Kidney glomerular epithelial cell (primary cell): ENCODE results near the gene SLC9A1.

Experiments
- DNase-seq: peaks from one replicate; lab custom pipeline; 2025; lab: John Stamatoyannopoulos, UW

The SLC9A1 gene

GRCh38 chr1:27070390-27071048 lies 84.4 kb downstream of the SLC9A1 start:
- no peak for DNase-seq

- no peak for DNase-seq
Observed at GRCh38 chr1:27068922-27069321, 86.0 kb downstream of the SLC9A1 start.

- DNase-seq, result no peak
Observed at GRCh38 chr1:27065999-27066630, 88.8 kb downstream of the SLC9A1 start.

DNA sequence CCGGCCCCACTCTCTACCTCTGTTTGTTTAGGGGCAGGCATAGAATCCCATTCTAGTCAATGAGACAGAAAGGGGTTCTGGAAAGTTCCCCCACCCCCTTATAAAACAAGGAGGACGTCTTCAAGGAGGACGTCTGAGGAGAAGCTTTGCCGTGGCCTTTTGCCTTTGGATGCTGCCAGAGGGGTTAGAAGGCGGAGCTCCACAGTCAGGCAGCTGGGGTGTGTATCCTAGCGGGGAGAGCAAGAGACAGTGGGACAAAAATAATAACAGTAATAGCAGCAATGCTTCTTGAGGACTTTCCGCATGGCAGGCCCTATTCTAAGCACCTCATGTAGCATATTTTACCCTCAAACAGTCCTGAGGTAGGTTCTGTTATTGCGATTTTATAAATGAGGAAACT lies 94.0 kb downstream of the SLC9A1 start:
- no peak for DNase-seq

DNA sequence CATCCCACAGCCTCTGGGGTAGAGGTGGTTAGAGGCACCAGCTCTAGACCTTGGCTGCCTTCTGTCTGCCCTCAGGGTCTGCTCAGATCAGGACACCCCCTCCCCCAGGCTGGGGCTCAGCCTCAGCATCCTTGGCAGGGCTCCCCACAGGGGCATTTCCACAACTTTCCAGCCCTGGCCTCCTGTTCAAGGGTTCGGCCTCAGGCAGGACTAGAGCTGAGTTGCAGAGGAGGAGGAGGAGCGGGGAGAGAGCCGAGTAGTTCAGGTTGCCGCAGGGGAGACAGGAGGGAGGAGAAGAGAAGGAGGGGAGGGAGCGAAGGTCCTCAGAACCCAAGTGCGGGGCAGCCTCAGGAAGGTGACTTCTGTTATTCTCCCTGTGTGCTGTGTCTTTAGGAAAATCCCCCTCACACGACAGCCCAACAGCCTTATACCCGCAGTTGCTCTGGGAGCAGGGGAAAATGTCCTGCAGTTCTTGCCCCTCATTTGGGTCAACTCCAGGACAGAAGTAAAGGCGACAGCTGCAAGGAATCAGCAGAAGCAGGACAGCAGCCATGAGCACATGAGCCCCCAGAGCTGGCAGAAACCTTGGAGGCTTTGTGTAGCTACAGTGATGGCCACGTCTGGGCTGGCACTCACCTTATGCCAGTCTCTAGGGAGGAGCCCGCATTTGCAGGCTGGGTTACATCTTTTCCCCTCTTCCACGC lies 95.8 kb downstream of the SLC9A1 start:
- DNase-seq, result no peak

DNA sequence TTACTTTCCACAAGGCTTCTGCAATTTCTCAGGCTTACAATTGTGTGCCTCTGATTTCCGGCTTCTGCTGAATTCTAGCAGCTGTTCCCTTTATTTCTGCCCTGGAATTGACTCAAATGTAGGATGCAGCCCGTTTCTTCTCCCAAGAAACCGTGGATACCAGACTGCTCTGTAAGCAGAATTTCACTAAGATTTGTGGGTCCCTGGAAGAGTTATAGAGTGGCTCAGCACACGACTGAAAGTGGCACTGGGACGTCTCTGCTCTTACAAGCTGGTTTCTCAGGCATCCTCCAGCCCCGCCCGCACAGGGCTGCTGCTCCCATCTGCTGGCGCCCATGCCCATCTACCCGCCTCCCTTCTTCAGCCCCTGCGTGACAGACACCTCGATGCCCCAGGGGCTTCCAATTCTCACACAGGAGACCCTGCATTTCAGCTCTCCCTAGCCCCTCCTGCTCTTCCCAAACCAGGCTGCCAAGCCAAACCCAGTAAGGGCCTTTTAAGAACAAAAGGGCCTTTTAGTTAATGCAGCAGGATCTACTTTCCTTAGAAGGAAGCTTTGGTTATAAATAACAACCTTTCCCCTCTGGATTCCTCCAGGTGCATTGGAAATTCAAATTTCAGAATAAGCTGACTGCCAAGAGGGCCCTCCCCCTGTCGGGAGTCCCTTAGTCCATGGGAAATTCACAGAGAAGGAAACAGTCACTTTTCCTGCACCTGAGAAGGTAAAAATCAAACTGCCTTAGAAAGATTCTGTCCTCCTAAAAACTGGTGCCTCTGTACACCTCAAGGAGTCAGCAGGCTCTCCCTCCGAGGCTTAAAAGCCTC lies 96.9 kb downstream of the SLC9A1 start:
- DNase-seq, result no peak

GRCh38 chr1:27057389-27057788 lies 97.5 kb downstream of the SLC9A1 start:
- no peak for DNase-seq

GRCh38 chr1:27053977-27054753 lies 100.8 kb downstream of the SLC9A1 start:
- DNase-seq, result no peak

DNA sequence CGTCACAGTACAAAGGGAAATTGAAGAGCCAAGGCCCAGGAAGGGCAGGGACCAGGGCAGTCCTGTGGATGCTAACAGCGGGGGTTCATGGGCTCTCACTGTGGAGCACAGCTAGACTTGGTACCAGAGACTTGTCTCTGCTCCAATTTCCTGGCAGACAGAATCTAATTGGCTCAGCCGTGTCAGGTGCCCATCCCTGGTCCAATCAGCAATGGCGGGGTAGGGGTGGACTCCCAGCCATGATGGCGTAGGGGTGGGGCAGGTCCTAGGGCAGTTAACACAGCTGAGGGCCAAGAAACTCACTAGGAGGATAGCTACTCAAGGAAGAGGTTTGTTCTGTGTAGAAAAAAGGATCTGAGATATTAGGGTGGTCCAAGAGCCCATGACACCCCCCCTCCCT lies 102.4 kb downstream of the SLC9A1 start:
- DNase-seq, result no peak

- no peak for DNase-seq
Observed at GRCh38 chr1:27049607-27050006, 105.3 kb downstream of the SLC9A1 start.

GRCh38 chr1:27049100-27049499 lies 105.8 kb downstream of the SLC9A1 start:
- DNase-seq, result no peak
